Tongue (tissue), 3 donors: ENCODE measurements around the gene BEND7. TPM values are rescaled to one million over a fixed set of nuclear protein-coding genes. Genes with fewer than 3 reads are reported as not detected.
A peak's percentile ranks its signal among the peaks of the same experiment; 100 is the strongest.
"Not testable (repeated sequence)": the region's sequence is repeated elsewhere in the genome, so short reads cannot be mapped to it uniquely, and the experiment has no call there.

Source experiments
- DNase-seq: peaks from one replicate; pipeline ENCODE4 v3.0.0-alpha.2; 2015
- small RNA-seq: library from RNA; depleted of rRNA; stranded (forward); fragments of <200 nt; gene quantifications from one replicate; pipeline ENCODE3, GENCODE V24; 2014; ENCODE audit warnings: low replicate concordance
- total RNA-seq: library from RNA; depleted of rRNA; stranded (reverse); fragments of >200 nt; gene quantifications from one replicate; pipeline ENCODE4 v1.2.3, GENCODE V29; 2014

The BEND7 gene
- total RNA-seq, 1 donor from 2014 or later = 5.1 TPM

- no peak for DNase-seq
These were observed 111.2 kb downstream of the BEND7 start for GRCh38 chr10:13417459-13418126.

GRCh38 chr10:13416760-13417159 is 112.1 kb downstream of the BEND7 start:
- DNase-seq = no peak

- no peak for DNase-seq
These were observed 114.0 kb downstream of the BEND7 start for GRCh38 chr10:13414855-13415254.

- DNase-seq = no peak
These were observed 114.7 kb downstream of the BEND7 start for GRCh38 chr10:13414137-13414536.

- DNase-seq = no peak
These were observed 115.9 kb downstream of the BEND7 start for GRCh38 chr10:13412894-13413293.

GRCh38 chr10:13404791-13405190 is 124.0 kb downstream of the BEND7 start:
- DNase-seq = no peak

GRCh38 chr10:13404305-13404759 is 124.5 kb downstream of the BEND7 start:
- no peak for DNase-seq

GRCh38 chr10:13403426-13403825 is 125.4 kb downstream of the BEND7 start:
- DNase-seq = not testable (repeated sequence)

- no peak for DNase-seq
These were observed 126.8 kb downstream of the BEND7 start for GRCh38 chr10:13402021-13402420.

GRCh38 chr10:13401142-13401541 is 127.7 kb downstream of the BEND7 start:
- DNase-seq = no peak

GRCh38 chr10:13400196-13400965 is 128.4 kb downstream of the BEND7 start:
- DNase-seq = no peak

GRCh38 chr10:13399752-13400151 is 129.1 kb downstream of the BEND7 start:
- peak; percentile 9 for DNase-seq

GRCh38 chr10:13399236-13399635 is 129.6 kb downstream of the BEND7 start:
- no peak for DNase-seq

GRCh38 chr10:13397052-13397451 is 131.8 kb downstream of the BEND7 start:
- DNase-seq = no peak

- DNase-seq = no peak
These were observed 132.4 kb downstream of the BEND7 start for GRCh38 chr10:13396369-13396768.

- DNase-seq = no peak
These were observed 133.3 kb downstream of the BEND7 start for GRCh38 chr10:13395540-13395939.

- no peak for DNase-seq
These were observed 135.2 kb downstream of the BEND7 start for GRCh38 chr10:13393640-13394039.

- DNase-seq = no peak
These were observed 136.1 kb downstream of the BEND7 start for GRCh38 chr10:13392701-13393100.

Small RNA genes lying within 50 kb of the gene (small RNA-seq; reads per million reads assigned to genes)
- gene RF00019 = not detected

Other genes with a start within 250 kb of the BEND7 start
- gene PHYH, start 228.9 kb downstream of the BEND7 start, total RNA-seq = 62.1 TPM
- 56.5 TPM for gene SEPHS1, start 180.7 kb downstream of the BEND7 start, total RNA-seq
- gene PRPF18, start 58.0 kb upstream of the BEND7 start, total RNA-seq = 44.5 TPM